Small intestine (tissue), 7 donors: Measurements from ENCODE around the gene HHLA2. TPM values are rescaled to one million over a fixed set of nuclear protein-coding genes. Genes with fewer than 3 reads are reported as not detected.
"Not testable (repeated sequence)": the region's sequence is repeated elsewhere in the genome, so short reads cannot be mapped to it uniquely, and the experiment has no call there.

ENCODE experiments used
- DNase-seq, 2 donors: peaks; one replicate each; pipeline versions ENCODE4 v3.0.0 to v3.0.0-alpha.2; 2013
- FAIRE-seq: peaks from 2 replicates; lab custom pipeline; 2012; peaks lifted over from hg19 to GRCh38; lab: Jason Lieb, UNC
- H3K27ac ChIP-seq, 3 donors: one replicate each; pipeline ENCODE4 v1.5.1; 2013; ENCODE audit warnings: low read length in 2 of 3, mild to moderate bottlenecking in 2 of 3, control low read depth in 1 of 3, inconsistent platforms in 1 of 3, low read depth in 1 of 3, moderate library complexity in 1 of 3
- H3K27me3 ChIP-seq, 3 donors: one replicate each; pipeline ENCODE4 v1.6.1; 2013; ENCODE audit warnings: low read length in 3 of 3, inconsistent platforms in 1 of 3; ENCODE audit not compliant: control insufficient read depth in 3 of 3, insufficient read depth in 3 of 3
- H3K36me3 ChIP-seq, 3 donors: one replicate each; pipeline ENCODE4 v1.6.1; 2013; ENCODE audit warnings: low read length in 3 of 3, inconsistent platforms in 1 of 3, low read depth in 1 of 3, mild to moderate bottlenecking in 1 of 3, moderate library complexity in 1 of 3; ENCODE audit not compliant: control insufficient read depth in 3 of 3, insufficient read depth in 2 of 3
- H3K4me1 ChIP-seq, 3 donors: one replicate each; pipeline ENCODE4 v1.6.1; 2013; ENCODE audit warnings: low read length in 2 of 3, inconsistent platforms in 1 of 3, low read depth in 1 of 3, mild to moderate bottlenecking in 1 of 3, moderate library complexity in 1 of 3; ENCODE audit not compliant: control insufficient read depth in 3 of 3, insufficient read depth in 2 of 3
- H3K4me3 ChIP-seq, 3 donors: one replicate each; pipeline ENCODE4 v1.5.1; 2013; ENCODE audit warnings: low read length in 3 of 3, control low read depth in 1 of 3, inconsistent platforms in 1 of 3, low read depth in 1 of 3, mild to moderate bottlenecking in 1 of 3, moderate library complexity in 1 of 3
- H3K9me3 ChIP-seq, 2 donors: one replicate each; pipeline ENCODE4 v1.6.1; 2013; ENCODE audit warnings: low read depth in 1 of 2, low read length in 1 of 2; ENCODE audit not compliant: control insufficient read depth in 2 of 2, insufficient read depth in 1 of 2
- WGBS, 3 donors: extraction: QIAGEN DNeasy Blood & Tissue Kit; methylation state at CpG; one replicate each; pipeline ENCODE4 v1.1.7; 2013; 5-methylcytosine and 5-hydroxymethylcytosine counted together
- polyA plus RNA-seq, 4 donors: library from polyadenylated mRNA; stranded (reverse) in 3 of 4; unstranded in 1 of 4; fragments of 200-250 nt in 3 of 4; fragments of 120-200 nt in 1 of 4; gene quantifications; one replicate each; pipeline versions ENCODE4 v1.2.1 to v1.2.3, GENCODE V29; 2013
- donor health status: healthy with polysubstance abuse.
- donor health status: control.
- donor health status: control.
- donor health status: Bipolar disorder and iron deficiency.
- donor health status: healthy.

HHLA2 gene
- polyA plus RNA-seq, 4 donors = 20.5 to 130 (median 91.0) TPM

DNA sequence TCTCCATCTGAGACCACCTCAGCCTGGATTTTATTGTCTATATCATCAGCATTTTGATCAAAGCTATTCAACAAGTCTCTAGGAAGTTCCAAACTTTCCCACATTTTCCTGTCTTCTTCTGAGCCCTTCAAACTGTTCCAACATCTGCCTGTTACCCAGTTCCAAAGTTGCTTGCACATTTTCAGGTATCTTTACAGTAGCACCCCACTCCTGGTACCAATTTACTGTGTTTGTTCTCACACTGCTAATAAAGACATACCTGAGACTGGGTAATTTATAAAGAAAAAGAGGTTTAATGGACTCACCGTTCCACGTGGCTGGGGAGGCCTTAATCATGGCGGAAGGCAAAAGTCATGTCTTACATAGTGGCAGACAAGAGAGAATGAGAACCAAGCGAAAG is 17.3 kb upstream of the HHLA2 start:
- H3K27me3 ChIP-seq, DNase-seq, H3K4me3 ChIP-seq, FAIRE-seq, H3K4me1 ChIP-seq, H3K27ac ChIP-seq, H3K36me3 ChIP-seq: not testable (repeated sequence)
- WGBS, 3 donors = 68 to 91% (median 76%) methylated on average over 4 of the region's 4 CpGs
- peaks cover 0 to 23% of the 10 kb centered on the region in 2 donors for H3K9me3 ChIP-seq

DNA sequence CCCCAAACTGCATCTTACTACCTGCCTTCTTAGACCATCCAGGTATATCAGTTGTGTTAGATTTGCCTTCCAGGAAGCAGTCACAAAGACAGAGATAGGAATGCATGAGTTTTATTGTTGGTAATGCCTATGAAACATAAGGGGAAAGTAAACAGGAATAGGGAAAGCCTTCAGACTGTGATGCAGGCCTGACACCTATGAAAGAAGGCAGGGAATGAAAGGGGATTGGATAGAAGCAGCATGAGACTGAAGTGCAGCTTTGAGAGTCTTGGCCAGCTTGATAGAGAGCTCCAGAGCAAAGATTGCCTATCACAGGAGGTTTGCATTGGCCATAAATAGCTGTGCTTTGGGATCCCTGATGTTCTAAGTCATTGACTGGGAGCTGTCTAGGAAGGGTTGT is 15.9 kb upstream of the HHLA2 start:
- peaks cover 0 to 23% of the 10 kb centered on the region in 2 donors for H3K9me3 ChIP-seq
- no peak for FAIRE-seq

DNA sequence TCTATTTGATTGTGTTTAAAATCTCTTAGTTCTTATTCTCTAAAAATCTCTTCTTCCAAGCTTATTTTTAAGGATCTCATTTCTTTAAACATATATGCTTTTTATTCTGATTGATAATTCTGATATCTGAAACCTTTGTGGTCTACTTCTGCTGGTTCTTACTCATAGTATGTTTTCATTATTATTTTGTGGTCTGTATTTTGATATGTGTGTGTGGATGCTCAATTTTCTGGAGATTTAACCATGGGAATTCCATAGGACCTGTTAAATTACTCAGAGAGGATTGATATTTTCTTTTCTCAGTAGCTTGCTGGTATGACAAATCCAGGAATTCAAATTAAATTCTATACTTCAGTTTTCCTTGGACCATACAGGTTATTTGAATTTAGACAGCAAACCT is 14.7 kb upstream of the HHLA2 start:
- DNase-seq (no peak), FAIRE-seq (no peak)
- Histone ChIP-seq H3K36me3 (no peaks in the 10 kb centered on the region), H3K27me3 (no peaks in the 10 kb centered on the region), H3K27ac (no peak overlapping the region), H3K4me3 (no peak overlapping the region), H3K9me3 (peaks cover 0 to 23% of the 10 kb centered on the region in 2 donors), H3K4me1 (peaks cover 0 to 6% (median 0%) of the 10 kb centered on the region in 3 donors)

More for the DNA sequence above, 15.9 kb upstream of the HHLA2 start:
- Histone ChIP-seq H3K36me3 (no peaks in the 10 kb centered on the region), H3K4me3 (no peak overlapping the region), H3K27me3 (no peaks in the 10 kb centered on the region), H3K4me1 (peaks cover 0 to 6% (median 0%) of the 10 kb centered on the region in 3 donors), H3K27ac (no peak overlapping the region)
- no peak for DNase-seq

DNA sequence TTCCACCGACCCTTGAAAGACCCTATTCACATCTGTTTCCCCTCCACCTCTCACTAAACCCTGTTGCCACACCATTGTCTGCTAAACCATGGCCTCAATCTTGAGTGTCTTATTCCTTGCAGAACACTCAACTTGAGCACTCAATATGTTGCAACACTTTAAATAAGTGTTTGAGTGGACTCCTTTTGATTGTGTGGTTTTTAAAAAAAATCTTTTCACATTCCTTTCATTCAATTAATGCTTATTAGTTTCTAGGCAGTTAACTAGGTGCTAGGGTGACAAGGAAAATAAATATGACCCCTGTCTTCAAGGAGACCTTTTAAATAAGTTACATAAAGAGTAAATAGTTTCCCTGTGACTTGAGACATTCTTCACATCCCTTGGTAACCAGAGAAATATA is 13.3 kb upstream of the HHLA2 start:
- no peak overlapping the region for H3K27ac ChIP-seq
- 38 to 44% (median 44%) methylated on average over 1 of the region's 1 CpG for WGBS, 3 donors
- no peak for DNase-seq
- no peak for FAIRE-seq
- peaks cover 0 to 17% of the 10 kb centered on the region in 2 donors for H3K9me3 ChIP-seq
- H3K27me3 ChIP-seq = no peaks in the 10 kb centered on the region
- H3K4me3 ChIP-seq = no peak overlapping the region
- H3K4me1 ChIP-seq = peaks cover 0 to 6% (median 0%) of the 10 kb centered on the region in 3 donors
- no peaks in the 10 kb centered on the region for H3K36me3 ChIP-seq

DNA sequence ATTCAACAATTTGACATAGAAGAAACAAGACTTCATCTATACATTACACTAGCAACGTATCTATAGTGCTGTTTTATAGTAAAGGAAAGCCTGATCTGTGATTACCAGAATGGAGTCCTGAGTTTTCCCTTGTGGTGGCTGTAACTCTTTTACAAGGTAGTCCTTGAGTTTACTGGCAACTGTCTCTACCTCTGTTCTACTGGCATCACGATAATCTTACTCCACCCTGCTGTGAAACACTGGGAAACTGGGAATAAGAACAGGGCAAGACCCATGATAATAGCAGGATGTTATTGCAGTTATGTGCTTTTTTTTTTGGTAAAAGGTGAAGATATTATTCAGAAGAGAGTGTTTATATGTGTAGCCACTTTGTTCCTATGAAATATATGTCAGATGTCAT is 12.4 kb upstream of the HHLA2 start:
- Histone ChIP-seq H3K27me3 (no peaks in the 10 kb centered on the region), H3K4me3 (no peak overlapping the region), H3K27ac (peak overlapping the region in 1 of 3 donors; percentile 87), H3K4me1 (peaks cover 0 to 6% (median 0%) of the 10 kb centered on the region in 3 donors), H3K36me3 (no peaks in the 10 kb centered on the region), H3K9me3 (peaks cover 0 to 8% of the 10 kb centered on the region in 2 donors)
- no peak for FAIRE-seq
- 90 to 94% (median 93%) methylated on average over 2 of the region's 2 CpGs for WGBS, 3 donors
- DNase-seq = no peak

DNA sequence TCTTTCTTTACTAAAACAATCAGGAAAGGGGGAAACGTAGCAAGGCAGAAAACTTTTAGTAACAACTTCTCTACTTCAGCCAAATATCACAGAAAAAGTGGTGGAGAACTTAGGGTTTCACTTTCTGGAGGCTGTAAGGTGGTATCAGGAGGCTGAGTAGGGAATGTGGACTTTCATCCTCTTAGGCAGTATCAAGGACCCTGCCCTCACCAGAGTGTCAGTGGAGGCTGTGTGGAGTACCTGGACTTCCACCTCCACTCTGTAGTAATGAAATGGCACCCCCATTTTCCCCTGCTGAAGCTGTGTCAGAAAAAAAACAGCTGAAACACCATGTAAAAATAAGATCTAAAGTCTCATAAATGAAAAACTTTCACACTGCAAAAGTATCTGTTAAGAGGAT is 11.2 kb upstream of the HHLA2 start:
- Histone ChIP-seq H3K4me3 (no peak overlapping the region), H3K9me3 (no peaks in the 10 kb centered on the region), H3K27ac (peak overlapping the region in 1 of 3 donors; percentile 87), H3K36me3 (no peaks in the 10 kb centered on the region), H3K27me3 (no peaks in the 10 kb centered on the region), H3K4me1 (peaks cover 0 to 6% (median 0%) of the 10 kb centered on the region in 3 donors)
- FAIRE-seq = no peak
- 46 to 68% (median 54%) methylated on average over 1 of the region's 1 CpG for WGBS, 3 donors
- peak; percentile 81 to 86 for DNase-seq

DNA sequence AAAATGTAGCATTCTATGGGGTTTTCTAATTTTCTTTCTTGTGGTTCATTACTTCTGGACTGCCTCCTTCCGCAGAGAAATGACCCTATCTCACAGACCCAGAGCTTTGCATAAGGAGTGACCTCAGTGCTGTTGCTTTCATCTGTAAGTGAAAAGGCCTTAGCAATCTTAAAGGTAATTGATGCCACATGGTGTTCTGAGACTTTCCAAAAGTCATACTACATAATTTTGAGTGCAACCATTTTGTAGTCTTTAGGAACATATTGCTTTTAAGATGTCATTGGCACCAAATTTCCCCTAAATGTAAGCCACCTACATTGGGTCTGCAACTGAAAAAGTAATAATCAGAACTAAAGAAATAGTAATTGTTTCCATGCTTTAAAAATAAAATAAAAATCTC is 9.2 kb upstream of the HHLA2 start:
- peaks cover 0 to 6% (median 0%) of the 10 kb centered on the region in 3 donors for H3K4me1 ChIP-seq
- DNase-seq (no peak), FAIRE-seq (no peak)
- H3K4me3 ChIP-seq = no peak overlapping the region
- H3K9me3 ChIP-seq = no peaks in the 10 kb centered on the region
- no peaks in the 10 kb centered on the region for H3K36me3 ChIP-seq
- no peak overlapping the region for H3K27ac ChIP-seq
- 0 to 89% (median 44%) methylated on average over 1 of the region's 1 CpG for WGBS, 3 donors
- H3K27me3 ChIP-seq = no peaks in the 10 kb centered on the region

DNA sequence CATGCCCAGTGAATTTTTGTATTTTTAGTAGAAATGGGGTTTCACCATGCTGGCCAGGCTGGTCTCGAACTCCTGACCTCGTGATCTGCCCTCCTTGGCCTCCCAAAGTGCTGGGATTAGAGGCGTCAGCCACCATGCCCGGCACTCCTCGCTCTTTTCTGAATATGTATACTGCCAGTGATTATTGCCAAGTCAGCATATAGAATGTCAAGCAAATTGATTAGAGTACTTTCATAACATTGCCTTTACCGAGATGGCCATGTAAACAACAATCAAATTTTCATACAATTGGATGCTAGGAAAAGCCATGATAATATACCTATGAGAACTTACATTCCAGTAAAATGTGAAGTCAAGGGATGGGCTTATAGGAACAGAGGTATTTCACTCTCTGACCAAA is 8.2 kb upstream of the HHLA2 start:
- not testable (repeated sequence) for H3K27me3 ChIP-seq, DNase-seq, H3K4me1 ChIP-seq, H3K4me3 ChIP-seq, H3K27ac ChIP-seq, H3K36me3 ChIP-seq, FAIRE-seq, H3K9me3 ChIP-seq
- WGBS, 3 donors = 87 to 95% (median 92%) methylated on average over 6 of the region's 6 CpGs

DNA sequence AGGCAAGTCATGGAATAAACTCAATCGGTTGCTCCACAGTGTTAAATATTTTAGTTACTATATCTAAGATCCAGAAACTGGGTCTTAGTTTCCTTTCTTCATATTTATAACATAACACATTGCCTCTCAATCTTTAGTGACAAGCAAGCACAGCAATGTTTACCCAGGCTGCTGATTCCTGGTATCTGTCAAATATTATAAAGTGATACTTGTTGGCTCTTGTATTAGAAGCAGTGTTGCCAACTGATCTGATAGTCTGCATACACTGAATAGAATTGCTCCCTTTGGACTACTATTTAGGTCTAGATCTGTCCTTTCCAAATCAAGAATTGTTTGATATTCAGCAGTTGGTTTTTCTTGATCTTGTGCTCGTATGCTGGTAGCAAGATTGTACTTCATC is 7.2 kb upstream of the HHLA2 start:
- no peaks in the 10 kb centered on the region for H3K36me3 ChIP-seq
- no peaks in the 10 kb centered on the region for H3K27me3 ChIP-seq
- H3K4me1 ChIP-seq = peaks cover 0 to 6% (median 0%) of the 10 kb centered on the region in 3 donors
- no peaks in the 10 kb centered on the region for H3K9me3 ChIP-seq
- no peak for DNase-seq
- no peak overlapping the region for H3K27ac ChIP-seq
- 52 to 63% (median 54%) methylated on average over 2 of the region's 2 CpGs for WGBS, 3 donors
- FAIRE-seq = no peak
- H3K4me3 ChIP-seq = no peak overlapping the region
